Fibroblast of skin of abdomen (primary cell): Measurements from ENCODE around the gene TP53I11.
A peak's percentile ranks its signal among the peaks of the same experiment; 100 is the strongest.

Experiments
- DNase-seq: peaks from one replicate; pipeline ENCODE4 v3.0.0-alpha.2; 2013

Gene TP53I11

GRCh38 chr11:44911029-44911814 is 39.5 kb downstream of the TP53I11 start:
- DNase-seq = peak; percentile 75

- no peak for DNase-seq
These were observed 40.1 kb downstream of the TP53I11 start for GRCh38 chr11:44910591-44910990.

DNA sequence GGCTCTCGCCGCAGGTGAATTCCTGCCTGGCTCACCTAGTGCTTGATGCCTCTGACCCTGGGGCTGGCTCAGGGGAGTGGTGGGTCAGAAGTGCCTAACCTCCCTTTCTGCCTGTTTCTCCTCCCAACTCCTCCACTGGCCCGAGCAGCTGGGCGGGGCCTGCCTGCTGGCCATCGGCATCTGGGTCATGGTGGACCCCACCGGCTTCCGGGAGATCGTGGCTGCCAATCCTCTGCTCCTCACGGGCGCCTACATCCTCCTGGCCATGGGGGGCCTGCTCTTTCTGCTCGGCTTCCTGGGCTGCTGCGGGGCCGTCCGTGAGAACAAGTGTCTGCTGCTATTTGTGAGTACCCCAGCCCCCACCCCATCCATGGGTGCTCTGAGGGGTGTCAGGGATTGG is 41.1 kb downstream of the TP53I11 start:
- DNase-seq = no peak

DNA sequence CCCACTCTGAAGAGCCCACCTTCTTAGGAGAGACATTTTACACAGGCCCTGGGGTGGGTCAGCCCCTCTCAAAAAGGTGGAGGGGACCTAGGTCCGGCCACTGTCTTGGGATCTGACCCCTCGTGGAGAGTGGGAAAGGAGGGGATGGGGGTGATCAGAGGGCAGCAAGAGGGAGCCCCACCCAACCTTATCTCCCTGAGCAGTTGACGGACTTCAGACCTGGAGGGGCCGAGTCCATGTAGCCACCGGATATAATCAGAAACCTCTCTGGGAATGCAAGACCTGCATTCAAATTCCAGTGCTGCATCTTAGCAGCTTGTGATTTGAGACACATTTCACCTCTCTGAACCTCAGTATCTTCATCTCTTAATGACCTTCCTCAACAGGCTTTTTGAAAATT is 44.0 kb downstream of the TP53I11 start:
- DNase-seq = no peak

GRCh38 chr11:44905131-44905866 is 45.4 kb downstream of the TP53I11 start:
- DNase-seq = no peak

DNA sequence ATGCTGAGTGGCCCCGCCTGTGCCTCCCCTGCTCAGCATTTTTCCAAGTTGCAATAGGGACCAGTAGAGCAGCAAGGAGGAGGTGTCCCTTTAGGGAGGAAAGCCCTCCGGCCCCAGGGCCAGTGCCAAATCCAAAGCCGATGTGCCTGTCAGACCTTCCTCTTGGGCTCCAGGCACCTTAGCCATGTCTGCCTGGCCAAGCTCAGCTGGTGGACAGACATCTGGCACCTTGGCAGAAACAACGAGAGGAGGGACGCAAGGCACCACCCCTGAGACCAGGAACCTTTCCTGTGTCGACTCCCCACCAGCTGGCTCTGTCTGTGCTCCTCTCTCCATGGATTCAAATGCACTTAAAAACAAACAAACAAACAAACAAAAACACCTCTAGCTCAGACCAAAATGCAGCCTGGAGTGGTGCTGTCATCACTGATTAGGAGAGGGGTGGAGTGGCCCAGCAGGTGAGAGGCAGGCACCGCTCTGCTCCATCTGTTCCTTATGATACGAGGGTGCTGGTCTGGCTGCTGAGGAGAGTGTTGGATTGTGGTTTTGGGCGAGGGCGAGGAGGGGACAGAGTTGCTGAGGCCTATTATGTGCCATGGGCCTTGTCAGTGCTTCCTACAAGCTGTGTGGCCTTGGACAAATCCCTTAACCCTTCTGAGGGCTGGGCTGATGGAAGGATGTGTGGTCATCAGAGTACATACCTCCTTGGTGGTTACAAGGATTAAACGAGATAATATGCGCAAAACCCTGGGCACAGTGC is 46.2 kb downstream of the TP53I11 start:
- DNase-seq = no peak

DNA sequence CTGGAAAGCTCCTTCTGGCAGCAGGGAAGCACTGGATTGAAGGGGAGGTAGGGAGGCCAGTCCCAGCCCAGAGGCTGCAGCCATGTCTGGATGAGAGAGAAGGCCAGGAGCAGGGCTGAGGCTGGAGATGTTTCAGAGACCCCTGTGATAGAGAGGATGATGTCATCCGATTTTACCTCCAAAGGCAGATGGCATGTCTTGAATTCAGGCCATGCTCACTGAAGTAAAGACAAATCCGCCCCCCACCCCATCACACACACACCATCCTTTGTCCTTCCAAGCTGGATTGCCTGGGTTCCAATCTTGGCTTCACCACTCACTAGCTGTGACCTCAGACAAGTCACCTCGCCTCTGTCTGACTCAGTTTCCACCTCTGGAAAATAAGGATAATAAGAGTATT is 47.2 kb downstream of the TP53I11 start:
- no peak for DNase-seq

- DNase-seq = no peak
These were observed 47.6 kb downstream of the TP53I11 start for GRCh38 chr11:44903035-44903434.

DNA sequence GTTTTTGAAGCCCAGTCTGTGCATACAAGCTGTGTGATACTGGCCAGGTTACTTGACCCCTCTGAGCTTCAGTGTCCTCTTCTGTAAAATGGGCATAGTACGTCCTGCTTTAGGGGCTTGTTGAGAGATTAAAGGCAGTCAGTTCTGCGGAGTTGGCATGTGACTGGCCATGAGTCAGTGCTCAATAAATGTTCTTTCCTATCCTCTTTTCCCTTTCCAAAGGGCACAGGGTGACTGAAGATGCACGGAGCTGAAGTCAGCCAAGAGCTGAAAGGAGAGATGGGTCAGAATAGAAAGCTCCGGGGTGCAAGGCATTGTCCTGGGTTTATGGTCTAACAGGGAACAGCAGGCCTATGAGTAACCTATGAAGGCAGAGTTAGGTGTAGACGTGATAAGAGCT is 48.9 kb downstream of the TP53I11 start:
- DNase-seq = no peak

DNA sequence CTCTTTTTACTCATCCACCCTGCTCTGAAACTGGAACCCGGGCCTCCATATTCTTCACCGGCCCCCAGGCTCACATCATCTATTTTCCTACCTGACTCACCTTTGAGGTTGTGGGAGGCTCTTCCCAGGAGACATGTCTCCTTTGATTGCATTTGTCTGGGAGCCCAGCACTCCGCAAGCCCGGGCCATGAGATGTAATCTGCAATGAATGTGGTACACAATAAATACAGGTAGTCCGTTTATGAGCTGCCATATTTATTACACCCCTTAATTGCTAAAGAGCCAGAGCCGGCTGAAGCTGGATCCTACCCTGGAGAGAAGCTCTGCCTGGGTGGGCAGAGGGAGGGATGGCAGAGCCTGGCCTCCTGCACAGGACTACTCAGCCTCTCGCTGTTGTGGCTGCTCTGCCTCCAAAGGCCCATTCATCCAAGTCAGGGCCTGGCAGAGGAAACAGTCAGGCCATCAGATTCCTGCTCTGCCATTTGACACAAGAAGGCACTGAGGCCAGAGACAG is 49.5 kb downstream of the TP53I11 start:
- no peak for DNase-seq

- DNase-seq = peak; percentile 68
These were observed 50.7 kb downstream of the TP53I11 start for GRCh38 chr11:44899959-44900358.

DNA sequence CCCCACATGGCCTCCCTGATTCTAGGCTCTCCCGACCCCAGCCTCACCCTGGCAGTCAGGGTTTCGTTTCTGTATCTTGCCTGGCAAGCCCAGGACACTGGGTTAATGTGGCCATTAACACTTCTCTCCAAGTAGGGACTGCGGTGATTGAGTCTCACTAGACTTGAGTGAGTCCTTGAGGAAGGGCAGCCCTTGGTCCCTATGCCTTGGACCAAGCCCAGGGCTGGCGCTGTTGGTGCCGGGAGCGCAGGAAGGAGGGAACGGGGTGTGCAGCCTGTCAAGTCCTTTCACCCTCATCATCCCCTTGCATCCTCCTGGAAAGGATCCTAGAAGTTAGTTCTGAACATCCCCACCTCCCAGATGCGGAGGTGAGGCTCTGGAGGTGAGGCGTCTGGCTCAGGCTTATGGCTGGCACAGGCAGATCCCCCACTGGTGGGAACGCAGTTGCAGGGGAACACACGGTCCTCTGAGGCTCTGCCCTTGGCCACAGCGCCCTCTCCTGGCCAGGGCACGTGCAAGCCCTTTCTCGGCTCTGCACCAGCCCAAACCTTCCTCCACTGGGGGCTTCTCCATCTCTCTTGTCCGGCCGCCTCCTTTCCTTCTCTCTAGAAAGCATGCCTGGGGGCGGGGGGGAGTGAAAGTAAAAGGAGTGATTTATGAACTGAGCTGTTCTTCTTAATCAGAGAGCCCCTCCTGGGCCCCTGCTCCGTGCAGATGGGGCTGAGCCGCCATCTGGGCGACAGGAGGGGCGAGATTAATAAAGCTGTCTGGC is 56.7 kb downstream of the TP53I11 start:
- DNase-seq = peak; percentile 72

DNA sequence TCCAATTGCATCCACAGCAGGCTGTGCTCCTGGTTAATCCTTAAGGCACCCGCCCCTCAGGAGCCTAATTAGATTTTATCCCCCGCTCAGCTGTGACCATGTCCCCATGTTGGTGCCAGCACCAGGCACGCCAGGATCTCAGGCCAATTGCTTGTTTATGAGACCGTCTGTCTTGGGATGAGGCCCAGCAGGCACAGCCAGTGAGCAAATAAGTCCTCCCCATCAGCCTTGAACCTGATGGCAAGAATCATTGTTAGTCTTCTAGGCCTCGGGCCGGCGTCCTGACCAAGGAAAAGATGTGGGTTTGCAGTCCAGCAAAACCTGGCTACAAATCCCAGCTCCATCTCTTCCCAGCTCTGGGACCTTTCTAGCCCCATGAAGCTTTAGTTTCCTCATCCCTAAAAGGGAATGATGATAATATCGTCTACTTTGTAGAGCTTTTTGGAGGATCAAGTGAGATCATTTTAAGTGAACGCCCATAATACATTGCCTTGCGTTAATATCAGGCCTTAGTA is 57.3 kb downstream of the TP53I11 start:
- DNase-seq = no peak

GRCh38 chr11:44892843-44893242 is 57.8 kb downstream of the TP53I11 start:
- no peak for DNase-seq

- peak; percentile 60 for DNase-seq
These were observed 61.4 kb downstream of the TP53I11 start for GRCh38 chr11:44889266-44889665.

DNA sequence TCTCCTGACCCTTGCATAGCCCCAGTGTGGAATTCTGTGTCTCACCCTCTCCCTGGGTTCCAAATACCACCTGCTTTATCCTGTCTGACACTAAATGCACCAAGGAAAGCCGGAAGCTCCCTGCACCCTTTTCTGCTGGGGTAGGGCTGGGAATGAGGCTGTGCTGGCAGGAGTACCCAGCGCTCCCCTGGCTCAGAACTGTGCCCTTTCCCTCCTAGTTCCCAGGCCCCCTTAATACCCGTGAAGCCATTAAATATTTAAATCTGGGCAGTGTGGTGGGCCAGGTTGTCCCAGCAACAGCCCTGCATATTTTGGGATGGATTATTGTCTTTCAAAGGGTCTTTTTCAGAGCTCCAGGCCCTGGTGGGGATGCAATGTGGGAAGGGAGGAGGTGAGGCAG is 63.0 kb downstream of the TP53I11 start:
- DNase-seq = no peak

GRCh38 chr11:44886790-44887140 is 63.9 kb downstream of the TP53I11 start:
- DNase-seq = peak; percentile 84

DNA sequence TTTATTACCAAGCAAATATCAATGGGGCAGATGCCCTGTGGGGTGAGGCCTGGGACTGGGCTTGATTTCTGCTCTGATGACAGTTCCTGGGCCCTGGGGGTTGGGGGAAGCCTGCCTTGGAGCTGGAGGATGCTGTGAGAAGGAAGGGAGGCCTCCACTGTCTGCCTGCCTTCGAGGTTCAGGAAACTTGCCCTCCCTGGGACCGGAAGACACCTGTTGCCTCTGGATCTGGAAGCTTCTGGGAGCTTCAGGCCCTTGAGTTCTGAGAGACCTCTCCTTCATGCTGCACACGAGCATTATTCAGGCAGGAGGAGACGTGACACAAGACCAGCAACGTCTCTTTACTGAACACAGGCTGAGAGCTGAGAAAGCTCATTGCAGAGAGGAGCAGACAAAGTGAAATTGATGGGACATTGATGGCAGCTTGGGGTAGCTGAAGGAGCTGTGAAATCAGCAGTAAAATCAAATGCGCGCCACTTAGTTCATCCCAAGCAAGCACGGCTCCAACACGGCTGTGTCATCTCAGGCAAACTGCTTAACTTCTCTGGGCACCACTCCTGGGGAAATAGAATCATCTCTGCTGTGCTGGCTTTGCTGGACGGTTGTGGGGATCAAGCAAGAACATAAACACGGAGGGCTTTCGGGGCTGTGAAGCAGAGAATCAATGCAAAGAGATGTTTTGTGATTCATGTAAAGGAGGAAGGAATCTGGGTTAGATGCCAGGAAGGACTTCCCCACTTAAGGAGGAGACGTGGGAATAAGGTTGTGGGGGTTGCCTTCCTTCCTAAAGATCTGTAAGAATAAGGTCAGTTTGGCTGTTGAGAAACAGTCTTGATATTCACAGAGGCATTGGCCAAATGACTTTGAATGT is 64.5 kb downstream of the TP53I11 start:
- peak; percentile 67 for DNase-seq

GRCh38 chr11:44885065-44885810 is 65.4 kb downstream of the TP53I11 start:
- DNase-seq = peak; percentile 43

DNA sequence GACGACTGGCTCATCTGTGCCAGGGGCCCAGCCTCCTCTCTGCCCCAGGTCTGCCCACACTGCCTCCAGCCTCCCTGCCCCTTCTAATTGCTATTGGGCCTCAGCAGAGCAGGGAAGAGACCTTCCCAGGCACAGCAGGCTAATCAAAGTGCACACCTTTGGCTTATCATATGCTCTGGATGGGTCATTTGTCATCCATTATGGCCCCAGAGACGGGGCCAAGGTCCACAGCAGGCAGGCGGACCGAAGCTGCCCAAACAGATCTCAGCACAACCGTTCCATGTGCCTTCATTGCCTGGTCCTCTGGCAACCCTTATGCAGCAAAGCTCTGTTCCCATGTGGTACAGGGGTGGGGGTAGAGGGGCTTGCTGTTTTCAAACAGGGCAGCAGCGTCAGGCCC is 66.6 kb downstream of the TP53I11 start:
- no peak for DNase-seq
